Endodermal cell (in vitro differentiated cells): Measurements from ENCODE around the gene HBS1L. TPM values are rescaled to one million over a fixed set of nuclear protein-coding genes. Genes with fewer than 3 reads are reported as not detected.

Source experiments
- DNase-seq: peaks from one replicate; pipeline ENCODE4 v3.0.0-alpha.2; 2017
- H3K27ac ChIP-seq: 2 replicates; pipeline ENCODE4 v1.5.1; 2013; ENCODE audit warnings: mild to moderate bottlenecking, low read depth, low read length, moderate library complexity
- H3K27me3 ChIP-seq: 2 replicates; pipeline ENCODE4 v1.6.1; 2013; ENCODE audit warnings: mild to moderate bottlenecking, low read length, moderate library complexity; ENCODE audit not compliant: insufficient read depth, control insufficient read depth, poor library complexity, severe bottlenecking
- H3K36me3 ChIP-seq: 2 replicates; pipeline ENCODE4 v1.7.0; 2013; ENCODE audit warnings: mild to moderate bottlenecking, low read length, moderate library complexity; ENCODE audit not compliant: control insufficient read depth, insufficient read depth
- H3K4me1 ChIP-seq: one replicate; pipeline ENCODE4 v1.7.0; 2013; ENCODE audit warnings: low read length; ENCODE audit not compliant: control insufficient read depth, insufficient read depth
- H3K4me3 ChIP-seq: 2 replicates; pipeline ENCODE4 v1.5.1; 2013; ENCODE audit warnings: mild to moderate bottlenecking, low read length, moderate library complexity
- H3K9ac ChIP-seq: 2 replicates; pipeline ENCODE4 v1.6.1; 2013; ENCODE audit warnings: mild to moderate bottlenecking, low read length, moderate library complexity; ENCODE audit not compliant: poor library complexity, severe bottlenecking; ENCODE audit errors: extremely low read depth
- H3K9me3 ChIP-seq: 2 replicates; pipeline ENCODE4 v1.6.1; 2013; ENCODE audit warnings: mild to moderate bottlenecking, low read length, moderate library complexity; ENCODE audit not compliant: control insufficient read depth
- H3K27ac Mint-ChIP-seq: 2 replicates; pipeline ENCODE4 v1.8.0; 2020; ENCODE audit warnings: mixed read lengths
- H3K27me3 Mint-ChIP-seq: 2 replicates; pipeline ENCODE4 v1.8.0; 2021; ENCODE audit warnings: mild to moderate bottlenecking, mixed read lengths; ENCODE audit not compliant: insufficient read depth
- H3K36me3 Mint-ChIP-seq: 2 replicates; pipeline ENCODE4 v1.8.0; 2020; ENCODE audit warnings: low read depth, mixed read lengths
- H3K4me1 Mint-ChIP-seq: 2 replicates; pipeline ENCODE4 v1.8.0; 2020; ENCODE audit warnings: mixed read lengths
- H3K4me3 Mint-ChIP-seq: 2 replicates; pipeline ENCODE4 v1.8.0; 2020; ENCODE audit warnings: mild to moderate bottlenecking, moderate library complexity, mixed read lengths
- H3K9me3 Mint-ChIP-seq: 2 replicates; pipeline ENCODE4 v1.8.0; 2020; ENCODE audit warnings: mild to moderate bottlenecking, mixed read lengths
- WGBS, 2 experiments: methylation state at CpG; one replicate each; pipeline versions ENCODE4 v1.1.5 to v1.1.7; 2013; ENCODE audit warnings: missing lambda C conversion rate in 2 of 2, mixed read lengths in 1 of 2; ENCODE audit not compliant: insufficient coverage in 1 of 2, insufficient read length in 1 of 2; 5-methylcytosine and 5-hydroxymethylcytosine counted together
- total RNA-seq, 2 donors: library from RNA; stranded (reverse); fragmentation: NEBNext Ultra II Directional in 1 of 2; extraction: Animal tissue kit (Norgen Biotek cat#: 25700) in 1 of 2; gene quantifications; 2 replicates in 1 of 2; 3 replicates in 1 of 2; pipeline ENCODE4 v1.2.1, GENCODE V29; 2021
- TF ChIP-seq, protein P1 (sequence below): fragments of 200-600 bp; sonication (generic); conservative IDR thresholded peaks from 2 replicates; pipeline ENCODE4 v1.5.0; 2021; ENCODE audit warnings: antibody characterized with exemption, mild to moderate bottlenecking

The HBS1L gene
- total RNA-seq, 2 donors from 2014 or later, result 106 to 122 TPM

- H3K27ac ChIP-seq, result no peak overlapping the region
- no peaks in the 10 kb centered on the region for H3K9me3 ChIP-seq
- Mint-ChIP-seq H3K4me1 (no peaks in the 10 kb centered on the region), H3K9me3 (no peaks in the 10 kb centered on the region), H3K4me3 (no peak overlapping the region), H3K27ac (no peak overlapping the region), H3K36me3 (no peaks in the 10 kb centered on the region), H3K27me3 (no peaks in the 10 kb centered on the region)
- 90% methylated on average over 1 of the region's 1 CpG; no CpG with 5 or more reads in 1 of the 2 experiments for WGBS, 2 experiments
- TF ChIP-seq, protein P1, sequence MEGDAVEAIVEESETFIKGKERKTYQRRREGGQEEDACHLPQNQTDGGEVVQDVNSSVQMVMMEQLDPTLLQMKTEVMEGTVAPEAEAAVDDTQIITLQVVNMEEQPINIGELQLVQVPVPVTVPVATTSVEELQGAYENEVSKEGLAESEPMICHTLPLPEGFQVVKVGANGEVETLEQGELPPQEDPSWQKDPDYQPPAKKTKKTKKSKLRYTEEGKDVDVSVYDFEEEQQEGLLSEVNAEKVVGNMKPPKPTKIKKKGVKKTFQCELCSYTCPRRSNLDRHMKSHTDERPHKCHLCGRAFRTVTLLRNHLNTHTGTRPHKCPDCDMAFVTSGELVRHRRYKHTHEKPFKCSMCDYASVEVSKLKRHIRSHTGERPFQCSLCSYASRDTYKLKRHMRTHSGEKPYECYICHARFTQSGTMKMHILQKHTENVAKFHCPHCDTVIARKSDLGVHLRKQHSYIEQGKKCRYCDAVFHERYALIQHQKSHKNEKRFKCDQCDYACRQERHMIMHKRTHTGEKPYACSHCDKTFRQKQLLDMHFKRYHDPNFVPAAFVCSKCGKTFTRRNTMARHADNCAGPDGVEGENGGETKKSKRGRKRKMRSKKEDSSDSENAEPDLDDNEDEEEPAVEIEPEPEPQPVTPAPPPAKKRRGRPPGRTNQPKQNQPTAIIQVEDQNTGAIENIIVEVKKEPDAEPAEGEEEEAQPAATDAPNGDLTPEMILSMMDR, result no peak
- H3K9ac ChIP-seq, result no peak overlapping the region
- DNase-seq, result no peak
- H3K27me3 ChIP-seq, result no peaks in the 10 kb centered on the region
- H3K36me3 ChIP-seq, result no peaks in the 10 kb centered on the region
- H3K4me1 ChIP-seq, result no peaks in the 10 kb centered on the region
- H3K4me3 ChIP-seq, result no peak overlapping the region
Observed at GRCh38 chr6:134948691-134949090, 105.9 kb downstream of the HBS1L start.

DNA sequence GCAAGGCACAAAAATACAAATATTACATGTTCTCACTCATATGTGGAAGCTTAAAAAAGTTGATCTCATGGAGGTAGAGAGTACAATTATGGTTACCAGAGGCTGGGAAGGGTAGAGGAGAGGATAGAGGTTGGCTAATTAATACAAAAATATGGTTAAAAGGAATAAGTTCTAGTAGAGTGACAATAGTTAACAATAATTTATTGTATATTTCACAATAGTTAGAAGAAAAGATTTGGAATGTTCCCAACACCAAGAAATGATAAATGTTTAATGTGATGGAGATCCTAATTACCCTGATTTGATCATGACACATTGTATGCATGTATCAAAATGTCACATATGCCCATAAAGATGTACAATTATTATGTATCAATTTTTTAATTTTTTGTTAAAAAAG, 106.5 kb downstream of the HBS1L start:
- no peaks in the 10 kb centered on the region for H3K27me3 Mint-ChIP-seq
- no peaks in the 10 kb centered on the region for H3K9me3 ChIP-seq
- DNase-seq, result no peak
- no peaks in the 10 kb centered on the region for H3K4me1 Mint-ChIP-seq
- H3K4me3 ChIP-seq, result no peak overlapping the region
- no peak overlapping the region for H3K27ac Mint-ChIP-seq
- no peaks in the 10 kb centered on the region for H3K36me3 Mint-ChIP-seq
- no peaks in the 10 kb centered on the region for H3K36me3 ChIP-seq
- H3K27ac ChIP-seq, result no peak overlapping the region
- no peaks in the 10 kb centered on the region for H3K9me3 Mint-ChIP-seq
- no peak overlapping the region for H3K9ac ChIP-seq
- TF ChIP-seq, protein P1, result no peak
- H3K4me3 Mint-ChIP-seq, result no peak overlapping the region
- no peaks in the 10 kb centered on the region for H3K4me1 ChIP-seq
- no peaks in the 10 kb centered on the region for H3K27me3 ChIP-seq

DNA sequence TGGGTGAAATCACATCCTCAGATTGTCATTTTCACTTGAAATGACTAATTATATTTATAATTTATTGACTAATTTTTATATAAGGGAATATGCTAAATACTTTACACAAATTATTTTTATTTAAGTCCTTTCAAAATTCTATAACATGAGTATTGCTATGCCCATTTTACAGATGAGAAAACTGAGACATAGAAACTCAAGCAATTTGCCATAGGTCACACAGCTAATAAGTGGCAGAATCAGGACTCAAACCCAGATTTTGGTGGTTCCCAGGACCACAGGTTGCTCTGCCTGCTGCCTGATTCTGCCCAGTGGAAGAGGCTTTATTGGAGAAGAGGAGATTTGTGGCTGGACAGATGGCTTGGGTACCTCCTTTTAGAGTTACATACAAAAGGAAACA, 109.6 kb downstream of the HBS1L start:
- H3K36me3 ChIP-seq, result no peaks in the 10 kb centered on the region
- no peak overlapping the region for H3K4me3 Mint-ChIP-seq
- TF ChIP-seq, protein P1, result no peak
- no peak overlapping the region for H3K27ac Mint-ChIP-seq
- no peaks in the 10 kb centered on the region for H3K27me3 Mint-ChIP-seq
- H3K27ac ChIP-seq, result no peak overlapping the region
- DNase-seq, result no peak
- H3K36me3 Mint-ChIP-seq, result no peaks in the 10 kb centered on the region
- no peaks in the 10 kb centered on the region for H3K9me3 ChIP-seq
- no peaks in the 10 kb centered on the region for H3K9me3 Mint-ChIP-seq
- no peak overlapping the region for H3K9ac ChIP-seq
- no peaks in the 10 kb centered on the region for H3K4me1 Mint-ChIP-seq
- no peaks in the 10 kb centered on the region for H3K27me3 ChIP-seq
- H3K4me1 ChIP-seq, result no peaks in the 10 kb centered on the region
- H3K4me3 ChIP-seq, result no peak overlapping the region
